ENCODE results near the gene PATJ.

The PATJ gene

GRCh38 chr1:62221171-62221570 lies 478.9 kb downstream of the PATJ start:
- no peak for DNase-seq

GRCh38 chr1:62222321-62222720 lies 480.0 kb downstream of the PATJ start:
- no peak for DNase-seq

- no peak for DNase-seq
Measured at GRCh38 chr1:62224182-62224581, 481.9 kb downstream of the PATJ start.

- DNase-seq, result no peak
Measured at GRCh38 chr1:62227496-62227895, 485.2 kb downstream of the PATJ start.

Measured in NCI-H2029 (cell line).